GM12801 (cell line): ENCODE results near the gene NR1H4.

Experiments
- TF ChIP-seq, protein P1 (sequence below): IDR thresholded peaks from one replicate; pipeline ENCODE4 v1.5.1; 2011; ENCODE audit warnings: control low read depth; ENCODE audit not compliant: insufficient read length; ENCODE audit errors: extremely low read depth

NR1H4 gene

GRCh38 chr12:100574187-100575074 is 100.8 kb downstream of the NR1H4 start:
- TF ChIP-seq, protein P1, sequence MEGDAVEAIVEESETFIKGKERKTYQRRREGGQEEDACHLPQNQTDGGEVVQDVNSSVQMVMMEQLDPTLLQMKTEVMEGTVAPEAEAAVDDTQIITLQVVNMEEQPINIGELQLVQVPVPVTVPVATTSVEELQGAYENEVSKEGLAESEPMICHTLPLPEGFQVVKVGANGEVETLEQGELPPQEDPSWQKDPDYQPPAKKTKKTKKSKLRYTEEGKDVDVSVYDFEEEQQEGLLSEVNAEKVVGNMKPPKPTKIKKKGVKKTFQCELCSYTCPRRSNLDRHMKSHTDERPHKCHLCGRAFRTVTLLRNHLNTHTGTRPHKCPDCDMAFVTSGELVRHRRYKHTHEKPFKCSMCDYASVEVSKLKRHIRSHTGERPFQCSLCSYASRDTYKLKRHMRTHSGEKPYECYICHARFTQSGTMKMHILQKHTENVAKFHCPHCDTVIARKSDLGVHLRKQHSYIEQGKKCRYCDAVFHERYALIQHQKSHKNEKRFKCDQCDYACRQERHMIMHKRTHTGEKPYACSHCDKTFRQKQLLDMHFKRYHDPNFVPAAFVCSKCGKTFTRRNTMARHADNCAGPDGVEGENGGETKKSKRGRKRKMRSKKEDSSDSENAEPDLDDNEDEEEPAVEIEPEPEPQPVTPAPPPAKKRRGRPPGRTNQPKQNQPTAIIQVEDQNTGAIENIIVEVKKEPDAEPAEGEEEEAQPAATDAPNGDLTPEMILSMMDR, result no peak

DNA sequence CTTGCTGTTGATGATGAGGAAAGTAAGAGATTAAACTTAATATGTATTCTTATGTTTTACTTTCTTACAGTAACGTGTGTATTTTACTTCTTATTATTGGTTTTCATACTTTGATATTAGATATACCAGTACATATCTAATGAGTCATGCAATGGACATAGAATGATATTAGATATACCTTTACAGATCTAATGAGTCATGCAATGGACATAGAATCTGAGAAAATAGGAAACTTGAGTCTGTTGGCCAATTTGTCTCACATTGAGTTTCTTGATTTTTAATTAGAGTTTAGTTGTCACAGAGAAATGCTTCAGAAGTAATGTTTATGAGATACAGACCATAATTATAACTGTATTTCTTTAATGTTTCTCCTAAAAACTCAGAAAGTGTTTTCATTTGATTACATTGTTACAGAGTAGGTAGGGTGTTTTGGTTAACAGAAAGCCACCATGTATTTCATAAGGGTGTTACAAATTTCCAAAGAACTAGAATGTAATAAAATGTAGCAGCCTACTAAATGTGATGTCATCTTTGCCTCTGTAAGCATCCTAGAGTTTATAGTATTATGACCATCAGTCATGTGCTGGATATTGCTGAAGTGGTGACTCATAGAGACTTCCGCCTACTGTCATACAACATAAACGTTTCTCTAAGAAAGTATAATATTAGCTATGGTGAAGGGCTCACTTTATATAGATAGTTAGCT is 102.8 kb downstream of the NR1H4 start:
- TF ChIP-seq, protein P1, result no peak

GRCh38 chr12:100578923-100579322 is 105.3 kb downstream of the NR1H4 start:
- TF ChIP-seq, protein P1, result no peak

DNA sequence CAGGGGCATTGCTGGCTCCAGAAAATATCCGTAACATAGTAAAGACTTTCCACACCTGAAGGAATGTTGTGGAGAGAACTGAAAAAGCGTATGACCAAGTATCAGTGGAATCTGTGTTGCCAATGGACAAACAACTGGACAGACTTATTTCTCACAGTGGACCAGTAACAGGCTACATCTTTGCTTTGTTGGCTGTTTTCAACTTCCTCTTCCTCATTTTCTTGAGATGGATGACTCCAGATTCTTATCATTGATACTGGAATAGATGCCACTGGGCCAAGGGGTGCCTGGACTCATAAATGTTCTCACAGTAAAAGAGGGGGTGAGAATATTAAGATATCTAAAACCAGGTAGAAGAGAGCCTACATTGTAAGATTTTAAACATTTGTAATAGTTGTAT is 106.2 kb downstream of the NR1H4 start:
- TF ChIP-seq, protein P1, result no peak

- TF ChIP-seq, protein P1, result no peak
Measured at GRCh38 chr12:100584256-100584655, 110.6 kb downstream of the NR1H4 start.

GRCh38 chr12:100591979-100592378 is 118.3 kb downstream of the NR1H4 start:
- TF ChIP-seq, protein P1, result no peak

GRCh38 chr12:100593490-100593889 is 119.8 kb downstream of the NR1H4 start:
- TF ChIP-seq, protein P1, result no peak
